ENCODE measurements around the gene PJVK. TPM values are rescaled to one million over a fixed set of nuclear protein-coding genes. Genes with fewer than 3 reads are reported as not detected.

The PJVK gene
- total and polyA plus RNA-seq, 9 of the 15 experiments (the other 6 are each of a cell fraction or from before 2014, with no cell fraction given), result 0.11 to 1.5 (median 0.73) TPM

DNA sequence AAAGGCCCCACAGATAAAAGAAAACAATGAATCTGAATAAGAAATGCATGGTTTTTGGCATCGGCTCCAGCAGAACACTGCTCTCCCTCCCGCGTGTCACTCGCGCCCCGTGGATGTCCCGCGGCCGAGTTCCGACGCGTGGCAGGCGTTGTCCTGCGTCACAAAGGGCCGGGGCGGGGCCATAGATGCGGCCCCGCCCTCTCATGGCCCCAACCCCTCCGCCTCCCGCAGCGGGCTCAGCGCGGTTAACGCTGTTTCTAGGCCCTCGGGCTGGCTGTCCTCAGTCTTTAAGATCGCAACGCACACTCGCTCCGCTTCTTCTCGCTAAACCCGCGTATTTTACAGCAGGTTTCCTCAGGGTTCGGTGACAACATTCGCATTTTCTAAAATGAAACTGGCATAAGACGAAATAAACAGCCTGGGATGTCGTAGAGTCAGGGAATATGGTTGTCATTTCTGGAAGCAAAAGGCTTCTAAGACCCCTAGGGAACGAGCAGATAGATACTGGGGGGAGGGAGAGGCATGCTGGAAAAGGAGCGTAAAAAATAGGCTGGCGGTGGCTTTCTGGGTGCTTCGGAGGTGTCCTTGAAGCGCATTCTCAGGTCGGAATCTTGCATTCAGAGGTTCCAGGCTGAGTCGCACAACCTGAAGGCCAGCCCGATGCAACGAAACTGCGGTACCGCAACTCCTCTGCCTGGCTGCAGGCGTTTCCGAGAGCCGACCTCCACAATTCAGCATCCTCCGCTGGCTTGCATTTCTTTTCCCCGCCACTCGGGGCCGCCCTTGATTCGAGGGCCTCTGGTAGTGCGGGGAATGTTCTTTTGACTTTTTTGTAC, 27.5 kb downstream of the PJVK start, which contains the start of gene FKBP7 (continued):
- TF ChIP-seq MYC (IDR thresholded peaks at IDR 0.05; ENCODE audit: low read depth, low read length) (peak; percentile 95), MYC (CRISPR knock-in tag; IDR thresholded peaks at IDR 0.05; ENCODE audit: borderline replicate concordance, low read depth) (no peak), ZNF146 (CRISPR knock-in tag; IDR thresholded peaks at IDR 0.05; ENCODE audit: unreplicated experiment) (no peak), SLC30A9 (CRISPR knock-in tag; IDR thresholded peaks at IDR 0.05) (no peak), ARNT (IDR thresholded peaks at IDR 0.05) (peak in 1 of 2 experiments; percentile 57; a peak in 1 of 4 replicates), PPARD (CRISPR knock-in tag; IDR thresholded peaks at IDR 0.05) (no peak), TOE1 (IDR thresholded peaks at IDR 0.05; ENCODE audit: borderline replicate concordance) (peak; percentile 32), TOE1 (CRISPR knock-in tag; IDR thresholded peaks at IDR 0.05; ENCODE audit: borderline replicate concordance, low read depth) (peak; percentile 7; the same call in 1 of the 2 replicates), ZFP36 (IDR thresholded peaks at IDR 0.05; ENCODE audit: low read depth, low read length, partially characterized antibody) (no peak), RNF2 (IDR thresholded peaks at IDR 0.05) (0 out of 2 replicates have a peak, but pooled peaks have one; percentile 17), PRMT5 (CRISPR knock-in tag; IDR thresholded peaks at IDR 0.05) (no peak), MED1 (CRISPR knock-in tag; IDR thresholded peaks at IDR 0.05; ENCODE audit: borderline replicate concordance) (no peak), KAT2B (IDR thresholded peaks at IDR 0.05; ENCODE audit: low read depth, low read length) (no peak), RHOXF2B (CRISPR knock-in tag; conservative IDR thresholded peaks at IDR 0.05) (no peak), TAF7 (tag; IDR thresholded peaks at IDR 0.05) (peak; percentile 42), PHF8 (IDR thresholded peaks at IDR 0.05; ENCODE audit: borderline replicate concordance, low read length) (peak; percentile 94), RBFOX2 (IDR thresholded peaks at IDR 0.05; ENCODE audit: low read depth, low read length) (peak; percentile 92), NR3C1 (CRISPR knock-in tag; IDR thresholded peaks at IDR 0.05) (no peak), PHF21A (IDR thresholded peaks at IDR 0.05; ENCODE audit: borderline replicate concordance, low read depth) (no peak)
- TF ChIP-seq, protein P1, sequence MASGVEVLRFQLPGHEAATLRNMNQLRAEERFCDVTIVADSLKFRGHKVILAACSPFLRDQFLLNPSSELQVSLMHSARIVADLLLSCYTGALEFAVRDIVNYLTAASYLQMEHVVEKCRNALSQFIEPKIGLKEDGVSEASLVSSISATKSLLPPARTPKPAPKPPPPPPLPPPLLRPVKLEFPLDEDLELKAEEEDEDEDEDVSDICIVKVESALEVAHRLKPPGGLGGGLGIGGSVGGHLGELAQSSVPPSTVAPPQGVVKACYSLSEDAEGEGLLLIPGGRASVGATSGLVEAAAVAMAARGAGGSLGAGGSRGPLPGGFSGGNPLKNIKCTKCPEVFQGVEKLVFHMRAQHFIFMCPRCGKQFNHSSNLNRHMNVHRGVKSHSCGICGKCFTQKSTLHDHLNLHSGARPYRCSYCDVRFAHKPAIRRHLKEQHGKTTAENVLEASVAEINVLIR (CRISPR knock-in tag; IDR thresholded peaks at IDR 0.05), result peak; percentile 69
- TF ChIP-seq, protein P2, sequence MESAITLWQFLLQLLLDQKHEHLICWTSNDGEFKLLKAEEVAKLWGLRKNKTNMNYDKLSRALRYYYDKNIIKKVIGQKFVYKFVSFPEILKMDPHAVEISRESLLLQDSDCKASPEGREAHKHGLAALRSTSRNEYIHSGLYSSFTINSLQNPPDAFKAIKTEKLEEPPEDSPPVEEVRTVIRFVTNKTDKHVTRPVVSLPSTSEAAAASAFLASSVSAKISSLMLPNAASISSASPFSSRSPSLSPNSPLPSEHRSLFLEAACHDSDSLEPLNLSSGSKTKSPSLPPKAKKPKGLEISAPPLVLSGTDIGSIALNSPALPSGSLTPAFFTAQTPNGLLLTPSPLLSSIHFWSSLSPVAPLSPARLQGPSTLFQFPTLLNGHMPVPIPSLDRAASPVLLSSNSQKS (CRISPR knock-in tag; IDR thresholded peaks at IDR 0.05), result no peak; the same call in 1 of the 2 replicates
- TF ChIP-seq, protein P3, sequence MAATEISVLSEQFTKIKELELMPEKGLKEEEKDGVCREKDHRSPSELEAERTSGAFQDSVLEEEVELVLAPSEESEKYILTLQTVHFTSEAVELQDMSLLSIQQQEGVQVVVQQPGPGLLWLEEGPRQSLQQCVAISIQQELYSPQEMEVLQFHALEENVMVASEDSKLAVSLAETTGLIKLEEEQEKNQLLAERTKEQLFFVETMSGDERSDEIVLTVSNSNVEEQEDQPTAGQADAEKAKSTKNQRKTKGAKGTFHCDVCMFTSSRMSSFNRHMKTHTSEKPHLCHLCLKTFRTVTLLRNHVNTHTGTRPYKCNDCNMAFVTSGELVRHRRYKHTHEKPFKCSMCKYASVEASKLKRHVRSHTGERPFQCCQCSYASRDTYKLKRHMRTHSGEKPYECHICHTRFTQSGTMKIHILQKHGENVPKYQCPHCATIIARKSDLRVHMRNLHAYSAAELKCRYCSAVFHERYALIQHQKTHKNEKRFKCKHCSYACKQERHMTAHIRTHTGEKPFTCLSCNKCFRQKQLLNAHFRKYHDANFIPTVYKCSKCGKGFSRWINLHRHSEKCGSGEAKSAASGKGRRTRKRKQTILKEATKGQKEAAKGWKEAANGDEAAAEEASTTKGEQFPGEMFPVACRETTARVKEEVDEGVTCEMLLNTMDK (IDR thresholded peaks at IDR 0.05; ENCODE audit: borderline replicate concordance, insufficient read depth, low read depth, low read length, poor library complexity, severe bottlenecking), result no peak
- TF ChIP-seq, protein P4, sequence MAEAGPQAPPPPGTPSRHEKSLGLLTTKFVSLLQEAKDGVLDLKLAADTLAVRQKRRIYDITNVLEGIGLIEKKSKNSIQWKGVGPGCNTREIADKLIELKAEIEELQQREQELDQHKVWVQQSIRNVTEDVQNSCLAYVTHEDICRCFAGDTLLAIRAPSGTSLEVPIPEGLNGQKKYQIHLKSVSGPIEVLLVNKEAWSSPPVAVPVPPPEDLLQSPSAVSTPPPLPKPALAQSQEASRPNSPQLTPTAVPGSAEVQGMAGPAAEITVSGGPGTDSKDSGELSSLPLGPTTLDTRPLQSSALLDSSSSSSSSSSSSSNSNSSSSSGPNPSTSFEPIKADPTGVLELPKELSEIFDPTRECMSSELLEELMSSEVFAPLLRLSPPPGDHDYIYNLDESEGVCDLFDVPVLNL (CRISPR knock-in tag; IDR thresholded peaks at IDR 0.05; ENCODE audit: low read depth), result no peak

All from K562 (cell line).